ENCODE measurements around the gene SNX5.

SNX5 gene

GRCh38 chr20:17992847-17993513 lies 24.4 kb upstream of the SNX5 start:
- DNase-seq (ENCODE audit: low read depth): no peak

GRCh38 chr20:17992224-17992637 lies 23.6 kb upstream of the SNX5 start:
- no peak for DNase-seq (ENCODE audit: low read depth)

GRCh38 chr20:17990278-17990972 lies 21.8 kb upstream of the SNX5 start:
- DNase-seq (ENCODE audit: low read depth): no peak

- DNase-seq (ENCODE audit: low read depth): no peak
These were observed 19.4 kb upstream of the SNX5 start for GRCh38 chr20:17987988-17988387.

GRCh38 chr20:17985388-17986018 lies 16.9 kb upstream of the SNX5 start:
- no peak for DNase-seq (ENCODE audit: low read depth)

GRCh38 chr20:17976305-17976704 lies 7.7 kb upstream of the SNX5 start:
- no peak for DNase-seq (ENCODE audit: low read depth)

- no peak for DNase-seq (ENCODE audit: low read depth)
These were observed 3.5 kb upstream of the SNX5 start for GRCh38 chr20:17972121-17972520.

- no peak for DNase-seq (ENCODE audit: low read depth)
These were observed 2.9 kb upstream of the SNX5 start for GRCh38 chr20:17971300-17972013.

GRCh38 chr20:17969884-17970409 lies 1.4 kb upstream of the SNX5 start:
- DNase-seq (ENCODE audit: low read depth): no peak

- DNase-seq (ENCODE audit: low read depth): no peak
These were observed 787 bp upstream of the SNX5 start for GRCh38 chr20:17969278-17969883.

GRCh38 chr20:17967521-17968365 lies 851 bp downstream of the SNX5 start:
- DNase-seq (ENCODE audit: low read depth): no peak

GRCh38 chr20:17966432-17967310 lies 1.9 kb downstream of the SNX5 start:
- DNase-seq (ENCODE audit: low read depth): no peak

- no peak for DNase-seq (ENCODE audit: low read depth)
These were observed 3.4 kb downstream of the SNX5 start for GRCh38 chr20:17965042-17965697.

- DNase-seq (ENCODE audit: low read depth): no peak
These were observed 4.0 kb downstream of the SNX5 start for GRCh38 chr20:17964632-17965031.

- no peak for DNase-seq (ENCODE audit: low read depth)
These were observed 4.5 kb downstream of the SNX5 start for GRCh38 chr20:17964073-17964472.

- DNase-seq (ENCODE audit: low read depth): no peak
These were observed 5.3 kb downstream of the SNX5 start for GRCh38 chr20:17963114-17963897.

- DNase-seq (ENCODE audit: low read depth): no peak
These were observed 7.0 kb downstream of the SNX5 start for GRCh38 chr20:17961587-17961940.

- DNase-seq (ENCODE audit: low read depth): no peak
These were observed 7.5 kb downstream of the SNX5 start for GRCh38 chr20:17960927-17961586.

Measured in stimulated activated CD4-positive, alpha-beta T cell treated with anti-CD3 and anti-CD28 coated beads, Interleukin-2, amount 100 ng/mL, for 4 hours (primary cell).